A673 (cell line): Measurements from ENCODE around the gene CARD11.

ENCODE experiments used
- EZH2 ChIP-seq: fragments of 200-600 bp; sonication (generic); IDR thresholded peaks from 2 replicates; pipeline ENCODE4 v1.6.1; 2017; ENCODE audit warnings: borderline replicate concordance, low read depth, mild to moderate bottlenecking, mixed read lengths, antibody characterized with exemption, low read length; ENCODE audit not compliant: poor library complexity, severe bottlenecking
- TF ChIP-seq, protein P1 (sequence below): fragments of 300-800, 200-600 bp; sonication (generic); conservative IDR thresholded peaks from 2 replicates; pipeline ENCODE4 v1.5.1; 2017; ENCODE audit warnings: low read depth, mild to moderate bottlenecking, antibody characterized with exemption, low read length, moderate library complexity, mixed read lengths

DNA sequence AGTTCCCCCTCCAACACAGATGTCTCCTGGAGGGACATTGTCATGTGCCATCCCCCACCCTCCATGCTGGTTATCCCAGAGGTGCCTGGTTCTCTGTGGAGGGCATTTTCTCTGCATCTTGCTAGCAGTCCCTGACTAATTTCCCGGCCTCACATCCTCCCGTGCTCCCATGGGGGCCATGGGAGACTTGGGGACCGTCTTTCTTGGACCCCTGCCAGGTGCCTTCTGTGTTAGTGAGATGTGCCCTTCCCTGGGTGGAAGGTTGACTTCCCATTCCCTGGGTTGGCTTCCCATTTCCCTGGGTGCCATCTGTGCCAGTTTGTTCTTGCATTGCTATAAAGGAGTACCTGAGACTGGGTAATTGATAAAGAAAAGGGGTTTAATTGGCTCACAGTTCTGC lies 177.1 kb downstream of the CARD11 start:
- TF ChIP-seq, protein P1, sequence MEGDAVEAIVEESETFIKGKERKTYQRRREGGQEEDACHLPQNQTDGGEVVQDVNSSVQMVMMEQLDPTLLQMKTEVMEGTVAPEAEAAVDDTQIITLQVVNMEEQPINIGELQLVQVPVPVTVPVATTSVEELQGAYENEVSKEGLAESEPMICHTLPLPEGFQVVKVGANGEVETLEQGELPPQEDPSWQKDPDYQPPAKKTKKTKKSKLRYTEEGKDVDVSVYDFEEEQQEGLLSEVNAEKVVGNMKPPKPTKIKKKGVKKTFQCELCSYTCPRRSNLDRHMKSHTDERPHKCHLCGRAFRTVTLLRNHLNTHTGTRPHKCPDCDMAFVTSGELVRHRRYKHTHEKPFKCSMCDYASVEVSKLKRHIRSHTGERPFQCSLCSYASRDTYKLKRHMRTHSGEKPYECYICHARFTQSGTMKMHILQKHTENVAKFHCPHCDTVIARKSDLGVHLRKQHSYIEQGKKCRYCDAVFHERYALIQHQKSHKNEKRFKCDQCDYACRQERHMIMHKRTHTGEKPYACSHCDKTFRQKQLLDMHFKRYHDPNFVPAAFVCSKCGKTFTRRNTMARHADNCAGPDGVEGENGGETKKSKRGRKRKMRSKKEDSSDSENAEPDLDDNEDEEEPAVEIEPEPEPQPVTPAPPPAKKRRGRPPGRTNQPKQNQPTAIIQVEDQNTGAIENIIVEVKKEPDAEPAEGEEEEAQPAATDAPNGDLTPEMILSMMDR, result no peak
- TF ChIP-seq EZH2, result no peak
